Femur (tissue), 1 donor: ENCODE measurements around the gene MON1A.
"Not testable (repeated sequence)": the region's sequence is repeated elsewhere in the genome, so short reads cannot be mapped to it uniquely, and the experiment has no call there.

Experiments
- DNase-seq: peaks from one replicate; pipeline ENCODE4 v3.0.0-alpha.2; 2017

The MON1A gene

DNA sequence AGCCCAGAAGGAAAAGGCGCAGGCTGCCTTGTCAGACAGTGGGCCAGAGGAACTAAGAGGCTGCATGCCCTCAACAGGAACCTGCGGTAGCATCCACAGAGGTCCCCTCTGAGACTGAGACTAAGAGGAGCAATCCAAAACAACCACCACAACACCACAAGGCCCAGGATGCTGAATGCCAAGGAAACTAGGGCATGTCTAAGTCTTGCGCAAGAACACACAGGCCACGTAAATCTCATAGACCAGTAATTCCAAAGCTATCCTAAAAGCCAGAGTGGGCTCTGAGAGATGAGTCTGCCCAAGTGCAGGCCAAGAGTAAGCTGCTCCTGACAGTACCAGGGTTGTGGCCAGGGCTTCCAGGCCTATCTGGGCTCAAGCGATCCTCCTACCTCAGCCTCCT is 12.9 kb downstream of the MON1A start:
- no peak for DNase-seq

DNA sequence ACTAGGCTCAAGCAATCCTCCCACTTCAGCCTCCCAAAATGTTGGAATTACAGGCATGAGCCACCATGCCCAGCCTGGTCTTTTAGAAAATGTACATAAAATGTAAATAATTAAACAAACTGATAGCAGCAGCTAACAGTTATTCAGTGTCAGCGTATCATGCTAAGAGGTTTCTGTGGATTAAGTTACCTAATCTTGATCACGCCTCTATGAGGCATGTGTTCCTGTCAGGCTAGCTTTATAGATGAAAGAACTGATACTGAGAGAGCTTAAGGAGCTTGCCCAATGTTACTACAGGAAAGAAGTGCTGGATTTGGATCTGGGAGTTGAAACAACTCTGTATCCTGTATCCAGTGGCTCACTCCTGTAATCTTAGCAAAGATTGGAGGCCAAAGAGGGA is 14.7 kb downstream of the MON1A start:
- no peak for DNase-seq

DNA sequence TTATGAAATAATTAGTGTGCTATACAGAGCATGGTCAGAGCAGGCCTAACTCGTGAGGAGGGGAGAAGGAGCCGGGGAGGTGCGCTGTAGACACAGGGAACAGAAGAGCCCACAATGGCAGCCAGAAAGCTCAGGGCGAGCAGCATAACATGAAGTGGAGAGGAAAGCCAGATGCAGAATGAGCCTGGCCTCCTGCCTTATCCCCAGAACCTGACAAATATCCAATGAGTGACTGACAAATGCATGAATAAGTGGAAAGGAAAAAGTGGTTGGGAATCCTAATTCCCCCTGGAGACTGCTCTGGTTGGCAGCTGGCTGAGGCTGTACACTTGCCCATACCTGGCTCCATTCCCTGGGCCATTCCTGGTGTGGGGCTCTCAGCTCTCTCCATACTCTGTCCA is 16.7 kb downstream of the MON1A start:
- DNase-seq, result no peak

DNA sequence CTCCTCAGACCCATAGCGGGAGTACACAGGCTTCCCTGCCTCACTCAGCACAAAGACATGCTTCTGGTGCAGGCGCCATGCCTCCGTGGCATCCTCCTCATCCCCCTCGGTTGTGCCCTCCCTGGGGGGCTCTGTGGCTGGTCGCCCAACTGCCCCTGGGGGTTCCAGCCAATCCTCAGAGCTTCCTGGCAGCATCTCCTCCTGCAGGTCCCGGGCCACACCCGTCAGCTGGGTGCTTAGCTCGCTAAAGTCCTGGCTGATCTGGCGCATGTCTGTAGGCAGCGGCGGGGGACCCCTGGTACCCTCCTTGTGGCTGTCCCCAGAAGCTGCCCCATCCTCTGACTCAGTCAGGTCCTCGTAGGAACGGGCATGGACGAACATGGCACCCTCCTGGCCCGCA is 18.0 kb downstream of the MON1A start:
- DNase-seq, result no peak

DNA sequence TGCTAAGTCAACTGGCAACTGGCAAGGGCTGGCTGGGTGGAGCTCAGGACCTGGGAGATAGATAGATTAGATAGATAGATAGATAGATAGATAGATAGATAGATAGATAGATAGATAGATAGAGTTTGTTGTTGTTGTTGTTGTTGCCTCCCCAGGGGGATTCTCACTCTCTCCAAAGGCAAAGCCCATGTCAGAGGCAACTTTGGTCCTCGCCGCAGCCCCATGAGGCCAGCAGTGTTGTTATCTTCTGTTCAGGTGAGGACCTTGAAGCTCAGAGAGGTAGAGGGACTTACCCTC is 18.5 kb downstream of the MON1A start:
- DNase-seq, result no peak

DNA sequence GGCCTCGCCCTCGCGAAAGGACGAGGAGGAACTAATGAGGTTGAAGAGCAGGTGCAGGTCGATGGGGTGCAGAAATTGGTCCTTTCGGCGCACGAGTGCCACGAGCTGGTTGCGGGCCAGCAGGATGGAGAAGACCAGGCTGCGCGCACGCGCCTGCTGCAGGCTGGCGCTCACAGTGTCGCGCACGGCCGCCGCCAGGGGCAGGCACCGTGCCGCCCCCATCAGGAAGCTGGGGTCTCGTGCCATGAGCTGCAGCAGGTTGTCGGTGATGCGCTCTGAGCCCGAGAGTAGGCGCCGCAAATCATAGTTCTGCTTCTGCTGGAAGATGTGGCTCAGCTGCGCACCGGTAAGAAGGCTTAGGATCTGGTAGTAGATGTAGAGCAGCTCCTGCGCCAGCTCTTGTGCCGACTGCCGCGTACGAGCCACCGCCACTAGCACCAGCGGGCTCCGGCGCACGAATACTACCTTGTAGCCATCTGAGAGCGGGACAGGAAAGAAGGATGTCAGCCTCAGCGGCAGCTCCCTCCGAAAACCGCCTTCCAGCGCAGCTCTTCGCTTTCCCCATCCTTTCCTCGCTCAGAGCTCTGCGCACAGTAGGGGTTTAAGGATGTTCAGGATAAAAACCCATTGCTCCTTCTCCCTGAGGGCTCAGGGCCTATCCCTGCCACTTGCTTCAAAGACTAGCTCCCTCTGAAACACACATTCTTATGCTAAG is 19.0 kb downstream of the MON1A start:
- DNase-seq, result no peak

DNA sequence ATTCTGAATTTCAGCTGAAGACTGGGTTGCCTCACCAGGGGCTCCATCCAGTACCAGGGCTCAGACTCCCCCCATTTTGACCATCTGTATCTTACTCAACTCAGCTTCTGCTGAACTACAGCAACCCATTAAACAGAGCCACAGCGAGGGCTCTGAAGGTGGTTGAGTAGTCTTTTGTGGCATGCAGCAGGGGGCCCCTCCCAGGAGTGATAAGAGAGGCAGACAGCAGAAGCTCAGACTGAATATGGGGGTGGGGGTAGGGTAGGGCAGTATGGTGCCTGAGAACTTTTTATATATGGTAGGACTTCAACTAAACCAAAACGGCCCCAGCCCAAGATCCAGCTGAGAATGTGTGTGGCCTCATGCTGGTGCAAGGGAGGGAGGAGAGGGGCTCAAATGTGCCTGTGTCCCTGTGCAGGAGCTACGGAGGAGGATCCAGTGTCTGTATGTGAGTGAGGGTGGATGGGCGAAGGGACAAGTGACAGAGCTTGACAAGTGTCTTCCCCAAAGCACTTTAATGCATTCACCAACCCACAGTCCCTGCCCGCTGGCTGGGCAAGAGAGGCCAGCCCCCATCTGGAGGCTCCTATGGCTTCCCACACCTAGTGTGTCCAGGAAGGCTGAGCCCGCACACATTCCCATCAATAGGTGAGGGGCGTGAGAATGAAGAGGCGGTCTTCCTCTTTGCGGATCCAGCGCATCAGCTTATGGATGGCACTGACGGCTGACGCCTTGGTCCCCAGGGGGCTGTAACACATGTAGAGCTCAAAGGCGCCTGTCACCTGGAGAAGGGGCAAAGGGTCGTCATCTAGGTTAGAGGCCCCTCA is 21.0 kb downstream of the MON1A start:
- no peak for DNase-seq

DNA sequence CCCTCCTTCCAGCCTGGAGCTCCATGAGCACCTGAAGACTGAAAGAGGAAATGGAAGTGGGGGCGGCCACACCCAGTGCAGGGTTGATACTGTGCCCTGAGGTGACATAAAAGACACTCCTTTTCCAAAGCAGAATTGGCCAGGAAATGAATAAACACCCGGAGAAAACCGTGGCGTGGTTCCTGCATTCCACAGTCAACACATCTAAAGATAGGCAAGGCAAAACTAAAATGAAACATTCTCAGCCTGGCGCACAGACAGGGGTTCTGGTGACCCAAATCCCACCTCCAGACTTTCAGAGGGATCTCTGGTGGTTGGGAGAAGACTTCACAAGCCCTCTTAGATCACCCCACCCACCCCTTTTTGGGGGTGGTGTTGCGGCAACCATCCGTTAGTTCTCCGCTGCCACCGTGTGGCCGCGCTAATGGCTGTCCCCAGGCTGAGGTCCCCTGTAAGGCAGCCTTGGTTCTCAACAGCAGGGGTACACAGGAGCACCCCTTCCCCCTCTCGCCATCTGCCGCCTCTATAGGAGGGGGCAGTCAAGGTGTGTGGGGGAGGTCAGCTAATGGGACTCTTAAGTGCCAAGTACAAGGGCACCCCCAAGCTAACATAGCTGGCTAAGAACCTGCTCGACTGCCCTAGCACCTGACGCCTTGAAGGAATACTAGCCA is 23.4 kb downstream of the MON1A start:
- peak; percentile 60 for DNase-seq

DNA sequence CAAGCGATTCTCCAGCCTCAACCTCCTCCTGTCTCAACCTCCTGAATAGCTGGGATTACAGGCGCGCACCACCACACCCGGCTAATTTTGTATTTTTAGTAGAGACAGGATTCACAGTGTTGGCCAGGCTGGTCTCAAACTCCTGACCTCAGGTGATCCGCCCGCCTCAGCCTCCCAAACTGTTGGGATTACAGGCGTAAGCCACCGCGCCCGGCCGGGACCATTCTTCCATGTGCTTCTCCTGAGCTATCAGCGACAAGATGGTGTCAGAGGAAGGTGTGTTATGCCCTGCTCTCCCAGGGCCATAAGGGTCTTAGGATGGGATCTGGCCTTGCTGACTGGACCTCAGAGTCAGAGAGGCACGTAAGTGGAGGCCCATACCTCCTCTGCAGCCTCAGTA is 25.2 kb downstream of the MON1A start:
- DNase-seq, result not testable (repeated sequence)

DNA sequence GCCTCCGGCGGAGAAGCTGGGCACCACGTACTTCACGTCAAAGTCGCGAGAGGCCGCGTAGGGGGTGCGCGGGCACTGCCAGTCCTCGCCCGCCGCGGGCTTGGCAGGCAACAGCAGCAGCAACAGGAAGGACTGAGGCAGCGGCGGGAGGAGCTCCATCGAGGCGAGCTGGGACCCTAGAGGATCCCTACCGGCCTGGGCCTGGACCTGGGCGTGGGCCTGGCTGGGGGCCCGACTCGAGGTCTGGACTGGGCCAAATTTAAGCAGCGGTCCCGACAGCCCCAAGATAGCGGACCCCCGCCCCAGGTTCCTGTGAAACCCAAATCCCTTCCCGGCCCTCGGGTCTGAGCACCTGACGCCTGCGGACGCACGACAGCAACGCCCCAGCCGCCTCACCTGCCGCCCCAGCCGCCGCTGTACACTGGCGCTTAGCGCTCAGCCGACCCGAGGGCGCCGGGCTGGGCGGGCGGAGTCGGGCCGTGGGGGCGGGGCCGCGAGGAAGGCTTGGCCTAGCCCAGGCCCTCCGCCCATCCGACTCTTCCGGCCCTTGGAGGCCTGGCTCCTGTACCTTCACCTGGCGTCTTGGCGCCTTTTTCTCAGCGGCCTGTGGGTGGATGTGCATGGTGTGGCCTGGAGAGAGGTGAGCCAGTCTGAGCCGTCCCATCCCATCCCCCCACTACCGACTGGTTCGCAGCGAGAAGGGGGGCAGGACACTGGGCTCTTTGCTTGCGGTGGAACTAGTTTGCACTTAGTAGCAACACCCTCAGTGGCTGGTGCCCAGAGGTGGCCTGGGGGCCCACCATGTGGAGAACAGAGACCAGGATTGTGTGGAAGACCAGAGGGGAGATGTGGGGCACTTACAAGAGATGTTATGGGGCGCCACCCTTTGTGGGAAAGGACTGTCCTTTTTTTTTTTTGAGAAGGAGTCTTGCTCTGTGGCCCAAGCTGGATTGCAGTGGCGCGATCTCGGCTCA is 25.9 kb downstream of the MON1A start, which contains the start of gene MST1R:
Gene MST1R, minus strand, starts transcription at position 423 of the 974 bp plus-strand sequence. Its CDS starts 264 bp downstream, at position 159.
- peak; percentile 72 for DNase-seq

DNA sequence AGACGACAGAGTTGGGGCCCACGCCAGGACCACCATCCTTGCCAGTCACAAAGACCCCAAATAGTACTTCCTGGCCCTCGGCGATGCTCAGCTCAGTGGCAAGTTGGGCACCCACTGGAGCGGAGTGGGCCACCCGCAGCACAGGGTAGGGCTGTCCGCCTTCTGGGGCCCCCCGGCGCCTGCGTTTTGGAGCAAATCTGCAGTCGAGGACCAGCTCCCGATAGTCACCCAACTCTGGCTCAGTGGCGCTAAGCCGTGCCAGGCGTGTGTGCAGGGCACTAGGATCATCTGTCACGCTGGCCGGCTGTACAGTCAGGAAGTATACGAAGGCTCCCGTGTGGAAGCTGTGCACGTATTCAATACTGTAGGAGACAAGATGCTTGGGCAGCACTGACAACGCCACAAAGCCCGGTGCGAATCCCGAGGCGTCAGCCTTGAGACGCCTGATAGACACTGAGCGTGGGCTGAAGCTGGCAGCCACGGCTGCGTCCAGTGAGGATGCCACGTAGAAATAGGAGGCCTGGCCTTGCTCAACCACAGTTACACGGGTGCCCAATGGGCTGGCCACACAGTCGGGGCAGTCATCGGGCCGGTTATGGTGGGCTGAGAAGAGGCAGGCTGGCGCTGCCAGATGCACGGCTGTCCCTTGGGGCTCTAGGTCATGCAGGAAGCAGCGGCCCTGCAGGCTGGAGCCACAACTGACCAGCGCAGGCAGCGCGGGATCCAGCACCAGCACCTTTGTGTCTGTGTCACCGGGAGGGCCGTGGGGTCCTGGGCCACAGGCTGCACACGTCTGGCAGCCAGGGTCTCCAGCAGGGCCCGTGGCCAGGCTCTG is 26.9 kb downstream of the MON1A start:
- DNase-seq, result no peak

DNA sequence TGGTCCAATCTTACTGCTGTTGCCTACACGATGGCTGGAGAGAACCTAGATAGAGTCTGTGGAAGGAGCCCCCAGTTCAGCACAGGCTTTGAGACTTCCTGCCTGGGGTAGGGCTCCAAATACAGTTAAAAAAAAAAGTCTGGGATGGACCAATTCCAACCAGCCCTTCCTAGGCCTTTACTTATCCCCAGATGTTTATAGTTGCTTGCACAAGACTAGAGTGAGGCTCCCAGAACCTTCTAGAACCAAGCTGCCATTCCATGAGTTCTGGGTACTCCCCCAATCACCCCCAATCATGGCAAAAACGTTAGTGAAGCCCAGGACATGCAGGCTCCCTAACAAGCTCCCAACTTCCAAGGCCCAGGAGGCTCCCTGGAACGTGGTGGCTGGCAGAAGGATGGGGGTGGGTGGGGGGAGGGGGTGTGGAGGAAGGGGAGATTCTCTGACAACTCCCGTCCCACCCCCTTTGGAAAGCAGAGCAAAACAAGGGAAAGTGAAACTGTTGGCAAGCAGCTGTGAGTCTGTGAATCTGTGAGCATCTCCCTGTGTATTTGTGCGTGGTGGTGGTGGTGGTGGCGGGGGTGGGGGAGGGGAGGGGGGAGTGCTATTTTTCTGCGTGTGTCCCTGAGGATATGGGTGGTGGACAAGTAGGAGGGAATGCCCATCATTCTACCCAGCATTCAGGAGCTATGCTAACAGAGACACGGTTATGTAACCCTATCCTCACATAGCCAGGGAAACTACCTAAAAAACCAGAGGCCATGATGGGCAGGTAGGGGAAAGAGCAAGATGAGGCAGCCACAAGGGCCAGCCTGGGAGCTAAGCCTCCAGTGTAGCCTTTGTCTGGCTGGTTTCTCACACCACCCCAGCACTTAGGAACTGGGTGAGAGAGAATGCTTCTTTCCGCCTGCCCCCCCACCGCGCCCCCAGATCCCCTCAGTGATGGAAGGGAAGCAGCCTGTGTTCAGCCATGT is 28.0 kb downstream of the MON1A start:
- peak; percentile 52 for DNase-seq

DNA sequence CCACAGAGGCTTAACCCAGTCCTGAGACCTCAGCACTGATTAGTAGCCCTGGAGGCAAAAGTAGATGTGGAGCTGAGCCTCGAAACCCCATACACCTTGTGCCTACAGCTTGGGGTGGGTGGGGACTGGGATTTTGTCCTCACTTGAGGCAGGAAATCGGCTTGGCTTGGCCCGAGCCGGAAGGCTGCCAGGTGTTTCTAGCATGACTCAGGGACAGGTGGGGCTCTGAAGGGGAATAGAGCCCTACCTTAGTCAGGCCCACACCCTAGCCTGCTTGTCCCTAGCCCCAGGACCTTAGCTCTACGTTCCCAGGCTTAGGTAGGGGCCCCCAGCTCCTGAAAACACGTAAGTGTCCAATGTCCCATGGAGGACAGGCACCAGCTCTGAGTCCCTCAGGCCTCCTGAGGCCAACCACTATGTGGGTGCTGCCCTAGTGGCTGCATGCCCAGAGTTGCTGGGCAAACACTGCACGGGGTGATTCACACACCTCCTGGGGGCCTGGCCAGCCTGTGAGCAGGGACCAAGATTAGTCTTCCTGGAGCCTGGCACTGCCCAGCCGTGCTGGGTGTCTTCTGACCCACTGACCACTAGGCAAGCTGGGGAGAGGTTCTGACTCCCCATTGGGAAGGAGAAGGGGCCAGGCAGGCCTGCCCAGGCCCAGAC is 29.0 kb downstream of the MON1A start:
- no peak for DNase-seq

DNA sequence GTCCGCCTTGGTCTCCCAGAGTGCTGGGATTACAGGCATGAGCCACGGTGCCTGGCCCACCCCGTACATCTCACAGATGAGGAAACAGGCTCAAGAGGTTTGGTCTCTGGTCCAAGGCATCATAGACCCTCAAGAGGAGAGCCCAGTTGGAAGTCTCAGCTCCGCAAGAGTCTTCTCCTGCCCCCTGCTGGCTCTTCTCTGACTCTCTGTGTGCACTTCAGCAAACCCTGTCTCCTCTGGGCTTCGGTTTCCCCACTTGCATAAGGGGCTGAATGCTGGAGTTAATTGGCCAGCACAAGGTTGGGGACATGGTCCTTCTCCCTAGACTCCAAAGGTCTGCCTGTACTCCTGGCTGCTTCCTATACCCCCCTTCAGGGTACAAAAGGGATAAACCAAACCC is 29.8 kb downstream of the MON1A start:
- no peak for DNase-seq

DNA sequence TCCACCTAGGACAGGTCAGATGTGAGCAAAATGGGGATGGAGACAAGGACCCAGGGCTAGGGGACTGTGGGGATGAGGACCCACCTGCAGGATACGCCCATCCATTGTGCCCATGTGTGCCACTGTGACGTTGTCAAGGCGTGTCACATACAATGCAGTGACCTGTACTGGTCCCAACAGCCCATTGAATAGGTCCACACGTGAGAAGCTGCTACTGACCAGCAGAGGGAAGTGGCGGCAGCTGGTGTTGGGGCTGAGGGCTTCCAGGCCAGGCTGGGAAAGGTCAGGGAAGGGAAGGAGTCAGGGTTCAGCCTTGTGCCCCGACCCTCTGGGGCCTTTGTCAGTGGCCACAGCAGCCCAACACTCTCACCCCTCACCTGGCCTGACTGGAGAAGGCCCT is 30.6 kb downstream of the MON1A start:
- DNase-seq, result no peak

DNA sequence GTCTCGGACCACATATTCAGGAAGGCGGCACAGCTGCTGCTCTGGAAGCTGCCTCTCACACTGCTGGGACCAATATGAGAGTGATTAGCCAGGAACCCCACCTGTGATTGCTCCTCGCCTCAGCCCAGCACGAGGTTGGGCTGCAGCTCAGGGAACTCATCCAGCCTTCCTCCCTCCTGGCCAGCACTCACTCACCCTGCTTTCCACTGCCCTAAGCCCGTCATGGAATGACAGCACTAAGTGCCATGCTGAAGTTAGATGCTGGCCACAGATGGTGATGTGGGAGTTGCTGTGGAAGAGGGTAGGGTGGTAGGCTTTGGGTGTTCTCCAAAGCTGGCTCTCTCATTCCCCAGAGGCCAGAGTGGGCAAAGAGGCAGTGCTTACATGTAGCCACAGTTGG is 33.3 kb downstream of the MON1A start:
- no peak for DNase-seq

DNA sequence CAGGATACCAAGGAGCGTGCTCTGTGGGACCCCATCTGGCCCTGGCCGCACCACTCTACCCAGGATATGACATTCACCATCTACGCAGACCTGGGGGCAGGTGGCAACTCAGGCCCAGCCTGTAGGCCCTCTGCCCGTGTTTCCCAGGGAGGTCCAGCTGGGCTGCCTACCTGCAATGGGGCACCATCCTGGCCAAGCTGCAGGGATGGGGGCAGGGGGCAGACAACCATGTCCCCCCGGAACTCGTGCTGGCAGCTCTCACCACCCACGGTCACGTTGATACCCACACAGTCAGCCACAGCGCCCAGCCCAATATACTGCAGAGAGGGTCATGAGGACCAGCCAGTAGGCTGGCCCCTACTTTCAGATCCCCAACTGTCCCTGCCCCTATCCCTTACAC is 33.8 kb downstream of the MON1A start:
- DNase-seq, result no peak

DNA sequence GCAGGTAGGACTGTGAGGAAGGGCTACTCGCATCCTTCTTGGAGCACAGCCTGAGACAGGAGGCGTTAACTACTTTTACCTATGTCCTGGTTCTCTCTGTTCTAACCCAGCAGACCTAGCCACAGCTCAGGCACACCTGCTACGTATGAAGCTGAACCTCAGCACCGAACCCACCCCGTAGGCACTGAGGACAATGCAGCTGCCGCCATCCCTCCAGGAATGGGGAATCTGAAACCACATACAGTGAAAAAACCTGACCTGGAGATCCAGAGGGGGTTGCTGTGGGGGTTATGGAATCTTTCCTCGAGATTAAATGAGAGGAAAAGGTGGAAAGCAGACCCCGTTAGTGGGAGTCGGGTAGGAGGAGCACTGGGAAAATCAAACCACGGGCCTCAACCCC is 40.3 kb downstream of the MON1A start:
- DNase-seq, result no peak

DNA sequence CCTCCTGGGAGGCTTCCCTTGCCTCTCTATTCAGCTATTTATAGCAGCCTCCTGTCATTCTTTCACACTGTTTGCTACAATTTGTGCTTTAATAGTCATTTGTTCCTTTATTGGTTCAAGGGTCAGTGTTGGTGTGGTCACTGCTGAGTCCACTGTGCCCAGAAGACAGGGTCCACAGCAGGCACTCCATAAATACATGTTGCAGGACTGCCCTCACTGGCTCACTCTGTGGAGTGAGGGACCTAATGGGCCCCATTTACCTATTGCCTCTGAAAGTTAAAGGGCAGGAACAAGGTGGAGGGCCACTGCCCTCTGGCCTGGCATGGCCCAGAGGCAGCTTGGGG is 42.7 kb downstream of the MON1A start:
- no peak for DNase-seq

DNA sequence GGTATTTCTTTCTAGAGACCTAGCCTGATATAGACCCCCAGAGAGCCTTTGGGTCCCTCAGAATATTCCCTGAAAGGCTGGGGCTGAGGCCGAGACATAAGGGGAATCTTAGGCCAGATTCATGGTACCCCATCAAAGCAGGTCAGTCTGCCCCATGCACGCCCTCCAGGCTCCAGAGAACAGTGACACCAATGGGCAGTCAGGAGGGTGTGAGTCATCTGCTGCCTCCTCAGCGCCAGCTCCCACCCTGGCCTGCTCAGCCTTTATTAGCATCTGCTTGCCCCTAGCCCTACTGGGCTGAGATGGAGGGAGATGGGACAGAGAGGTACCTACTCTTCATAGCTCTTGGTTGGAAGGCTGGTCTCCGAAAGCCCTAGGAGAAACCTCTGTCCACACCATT is 45.6 kb downstream of the MON1A start:
- no peak for DNase-seq
